HepG2 (cell line): ENCODE results near the gene HSD17B8. TPM values are rescaled to one million over a fixed set of nuclear protein-coding genes. Genes with fewer than 3 reads are reported as not detected.

Source experiments
- CCAR2 ChIP-seq: fragments of 200-400 bp; formaldehyde crosslinking; optimal IDR thresholded peaks from 2 replicates; pipeline ENCODE3; 2018; ENCODE audit warnings: low read depth, mild to moderate bottlenecking, low read length, moderate library complexity
- CREB1 ChIP-seq, 2 experiments: fragments of 450-650 bp in 1 of 2; IDR thresholded peaks; 2 replicates each; pipeline ENCODE4 v1.6.1; 2016 to 2017; ENCODE audit warnings: control low read depth in 1 of 2, mild to moderate bottlenecking in 1 of 2, missing compliant biosample characterization in 1 of 2, missing genetic modification characterization in 1 of 2
- FOXM1 ChIP-seq: sonication (generic); formaldehyde crosslinking; IDR thresholded peaks from 2 replicates; pipeline ENCODE4 v1.5.0; 2020; ENCODE audit warnings: missing genetic modification reagents
- HNF4A ChIP-seq: sonication (generic); formaldehyde crosslinking; IDR thresholded peaks from 2 replicates; pipeline ENCODE4 v1.4.0; 2020; ENCODE audit warnings: missing genetic modification reagents
- JUND ChIP-seq: sonication (generic); formaldehyde crosslinking; IDR thresholded peaks from 2 replicates; pipeline ENCODE4 v1.8.0; 2022; ENCODE audit warnings: mild to moderate bottlenecking, missing genetic modification reagents
- KDM2A ChIP-seq: sonication (generic); formaldehyde crosslinking; IDR thresholded peaks from 2 replicates; pipeline ENCODE4 v1.4.0; 2020; ENCODE audit warnings: low read depth, missing genetic modification reagents, borderline replicate concordance
- MAX ChIP-seq: IDR thresholded peaks from 2 replicates; pipeline ENCODE4 v1.6.1; 2012; ENCODE audit warnings: inconsistent platforms
- MNT ChIP-seq: fragments of 450-650 bp; IDR thresholded peaks from 2 replicates; pipeline ENCODE4 v1.6.1; 2016
- PBX2 ChIP-seq: IDR thresholded peaks from 2 replicates; pipeline ENCODE4 v1.6.1; 2016; ENCODE audit warnings: control low read depth
- SETDB1 ChIP-seq: sonication (generic); formaldehyde crosslinking; IDR thresholded peaks from 2 replicates; pipeline ENCODE4 v1.5.1; 2020; ENCODE audit warnings: missing genetic modification reagents, mild to moderate bottlenecking, borderline replicate concordance
- SSRP1 ChIP-seq: IDR thresholded peaks from 2 replicates; pipeline ENCODE4 v1.6.1; 2016; ENCODE audit warnings: control low read depth
- TBX3 ChIP-seq: fragments of 450-650 bp; IDR thresholded peaks from 2 replicates; pipeline ENCODE4 v1.6.1; 2017; ENCODE audit warnings: antibody characterized with exemption, mild to moderate bottlenecking, inconsistent platforms, borderline replicate concordance
- ZBTB38 ChIP-seq: sonication (generic); formaldehyde crosslinking; IDR thresholded peaks from 2 replicates; pipeline ENCODE4 v1.5.1; 2020; ENCODE audit warnings: mild to moderate bottlenecking, missing genetic modification reagents
- ZFAT ChIP-seq: sonication (generic); formaldehyde crosslinking; conservative IDR thresholded peaks from 2 replicates; pipeline ENCODE4 v1.8.1; 2023; ENCODE audit warnings: missing genetic modification reagents, inconsistent platforms
- ZKSCAN5 ChIP-seq: sonication (generic); formaldehyde crosslinking; IDR thresholded peaks from 2 replicates; pipeline ENCODE4 v1.5.1; 2020; ENCODE audit warnings: mild to moderate bottlenecking, missing genetic modification reagents
- ZNF20 ChIP-seq: sonication (generic); formaldehyde crosslinking; IDR thresholded peaks from 2 replicates; pipeline ENCODE4 v1.4.0; 2020; ENCODE audit warnings: mild to moderate bottlenecking, moderate library complexity, missing genetic modification reagents
- ZNF235 ChIP-seq: sonication (generic); formaldehyde crosslinking; IDR thresholded peaks from 2 replicates; pipeline ENCODE4 v1.8.1; 2023; ENCODE audit warnings: mild to moderate bottlenecking, missing genetic modification reagents, borderline replicate concordance
- ZNF34 ChIP-seq: sonication (generic); formaldehyde crosslinking; IDR thresholded peaks from 2 replicates; pipeline ENCODE4 v1.4.0; 2020; ENCODE audit warnings: mild to moderate bottlenecking, missing genetic modification reagents, borderline replicate concordance
- ZNF367 ChIP-seq: sonication (generic); formaldehyde crosslinking; IDR thresholded peaks from 2 replicates; pipeline ENCODE4 v1.4.0; 2020; ENCODE audit warnings: missing genetic modification reagents, borderline replicate concordance
- ZNF513 ChIP-seq: sonication (generic); formaldehyde crosslinking; conservative IDR thresholded peaks from 2 replicates; pipeline ENCODE4 v1.5.0; 2020; ENCODE audit warnings: missing genetic modification reagents
- ZNF777 ChIP-seq: sonication (generic); formaldehyde crosslinking; IDR thresholded peaks from 2 replicates; pipeline ENCODE4 v1.4.0; 2020; ENCODE audit warnings: missing genetic modification reagents
- ZNF790 ChIP-seq: sonication (generic); formaldehyde crosslinking; IDR thresholded peaks from 2 replicates; pipeline ENCODE4 v1.8.0; 2022; ENCODE audit warnings: missing genetic modification reagents, mild to moderate bottlenecking, borderline replicate concordance
- ZUFSP ChIP-seq: sonication (generic); formaldehyde crosslinking; IDR thresholded peaks from 2 replicates; pipeline ENCODE4 v1.9.0; 2021; ENCODE audit warnings: missing genetic modification reagents, mild to moderate bottlenecking, borderline replicate concordance
- polyA plus RNA-seq, 8 experiments: library from polyadenylated mRNA; depleted of rRNA in 3 of 8; stranded (reverse) in 7 of 8; unstranded in 1 of 8; fragments of >200 nt; fragmentation: Illumina TruSeq in 4 of 8; extraction: Trizol in 4 of 8; gene quantifications; 2 replicates each; pipeline versions ENCODE4 v1.2.1 to v1.2.3, GENCODE V29; 2011 to 2016; ENCODE audit warnings: low read depth in 4 of 8, missing spikeins in 1 of 8, mixed read lengths in 1 of 8; ENCODE audit not compliant: insufficient read depth in 1 of 8
- total RNA-seq, 5 experiments: library from RNA; depleted of rRNA; stranded (reverse); fragments of >200 nt; fragmentation: Illumina TruSeq; extraction: Trizol; gene quantifications; 2 replicates each; pipeline ENCODE4 v1.2.3, GENCODE V29; 2016; ENCODE audit warnings: low read depth in 1 of 5

The HSD17B8 gene
- total and polyA plus RNA-seq, 2 of the 13 experiments (the other 11 are each of a cell fraction or from before 2014, with no cell fraction given): 12.6 to 20.1 TPM

GRCh38 chr6:33248932-33249731 lies 44.7 kb downstream of the HSD17B8 start (continued):
- TF ChIP-seq ZNF513 (CRISPR knock-in tag): no peak
- peak; percentile 89; the same call in 1 of the 2 replicates for TF ChIP-seq ZNF34 (CRISPR knock-in tag)
- peak; percentile 52; the same call in 1 of the 2 replicates for TF ChIP-seq TBX3
- TF ChIP-seq KDM2A (CRISPR knock-in tag): peak; percentile 99
- TF ChIP-seq ZNF790: peak; percentile 84; the same call in 1 of the 2 replicates
- 0 out of 2 replicates have a peak, but pooled peaks have one; percentile 8 for TF ChIP-seq ZNF235 (CRISPR knock-in tag)
- TF ChIP-seq ZNF20 (CRISPR knock-in tag): no peak
- no peak for TF ChIP-seq ZNF777
- no peak for TF ChIP-seq JUND (CRISPR knock-in tag)
- peak; percentile 74 for TF ChIP-seq CREB1 (IDR thresholded peaks at IDR 0.05)
- peak; percentile 67 for TF ChIP-seq CREB1 (CRISPR knock-in tag; IDR thresholded peaks at IDR 0.05)
- TF ChIP-seq ZBTB38: peak; percentile 48; the same call in 1 of the 2 replicates
- TF ChIP-seq SSRP1 (CRISPR knock-in tag): peak; percentile 91; the same call in 1 of the 2 replicates
- TF ChIP-seq ZKSCAN5 (CRISPR knock-in tag): no peak
- TF ChIP-seq ZFAT: no peak
- TF ChIP-seq MNT: peak; percentile 47
- TF ChIP-seq ZNF367: peak; percentile 72; the same call in 1 of the 2 replicates
- peak; percentile 83 for TF ChIP-seq PBX2
- TF ChIP-seq HNF4A (CRISPR knock-in tag): peak; percentile 93
- no peak for TF ChIP-seq FOXM1
- 0 out of 2 replicates have a peak, but pooled peaks have one; percentile 76 for TF ChIP-seq MAX
- no peak for TF ChIP-seq CCAR2
- no peak for TF ChIP-seq ZUFSP (CRISPR knock-in tag)
- TF ChIP-seq SETDB1 (CRISPR knock-in tag): peak; percentile 4; the same call in 1 of the 2 replicates
